ENCODE measurements around the gene CCDC201. TPM values are rescaled to one million over a fixed set of nuclear protein-coding genes. Genes with fewer than 3 reads are reported as not detected.

CCDC201 gene
- total RNA-seq, 1 experiment from 2014 or later, result not detected

- Histone ChIP-seq H3K9ac (ENCODE audit: low read length) (no peak overlapping the region), H3K4me1 (ENCODE audit: low read length) (no peaks in the 10 kb centered on the region), H2AFZ (ENCODE audit: low read length) (no peak overlapping the region), H3K27ac (ENCODE audit: low read length) (no peak overlapping the region), H3K79me2 (ENCODE audit: low read length) (no peaks in the 10 kb centered on the region), H3K4me2 (ENCODE audit: low read depth, low read length, poor library complexity, severe bottlenecking) (no peak overlapping the region), H3K36me3 (ENCODE audit: insufficient read depth, low read length) (no peaks in the 10 kb centered on the region), H4K20me1 (ENCODE audit: insufficient read depth, low read depth, low read length) (no peaks in the 10 kb centered on the region), H3K9me2 (replicated peaks; ENCODE audit: insufficient read depth, low read length) (no peaks in the 10 kb centered on the region), H3K27me3 (ENCODE audit: low read length) (no peaks in the 10 kb centered on the region), H3K9me3 (ENCODE audit: low read length) (no peaks in the 10 kb centered on the region), H3K4me3 (ENCODE audit: low read length) (no peak overlapping the region)
- peak; percentile 38 for DNase-seq
Observed at GRCh38 chr7:45884136-45884535, 11.3 kb upstream of the CCDC201 start.

- Histone ChIP-seq H3K4me2 (ENCODE audit: low read depth, low read length, poor library complexity, severe bottlenecking) (no peak overlapping the region), H3K4me1 (ENCODE audit: low read length) (no peaks in the 10 kb centered on the region), H4K20me1 (ENCODE audit: insufficient read depth, low read depth, low read length) (no peaks in the 10 kb centered on the region), H3K9ac (ENCODE audit: low read length) (no peak overlapping the region), H3K9me2 (replicated peaks; ENCODE audit: insufficient read depth, low read length) (no peaks in the 10 kb centered on the region), H2AFZ (ENCODE audit: low read length) (no peak overlapping the region), H3K36me3 (ENCODE audit: insufficient read depth, low read length) (no peaks in the 10 kb centered on the region), H3K9me3 (ENCODE audit: low read length) (no peaks in the 10 kb centered on the region), H3K27ac (ENCODE audit: low read length) (no peak overlapping the region), H3K79me2 (ENCODE audit: low read length) (no peaks in the 10 kb centered on the region), H3K4me3 (ENCODE audit: low read length) (no peak overlapping the region), H3K27me3 (ENCODE audit: low read length) (no peaks in the 10 kb centered on the region)
- no peak for DNase-seq
Observed at GRCh38 chr7:45882465-45882810, 9.6 kb upstream of the CCDC201 start.

- Histone ChIP-seq H3K9ac (ENCODE audit: low read length) (no peak overlapping the region), H3K4me3 (ENCODE audit: low read length) (no peak overlapping the region), H3K27me3 (ENCODE audit: low read length) (no peaks in the 10 kb centered on the region), H2AFZ (ENCODE audit: low read length) (no peak overlapping the region), H4K20me1 (ENCODE audit: insufficient read depth, low read depth, low read length) (no peaks in the 10 kb centered on the region), H3K36me3 (ENCODE audit: insufficient read depth, low read length) (no peaks in the 10 kb centered on the region), H3K9me3 (ENCODE audit: low read length) (no peaks in the 10 kb centered on the region), H3K79me2 (ENCODE audit: low read length) (no peaks in the 10 kb centered on the region), H3K4me2 (ENCODE audit: low read depth, low read length, poor library complexity, severe bottlenecking) (no peak overlapping the region), H3K9me2 (replicated peaks; ENCODE audit: insufficient read depth, low read length) (no peaks in the 10 kb centered on the region), H3K27ac (ENCODE audit: low read length) (no peak overlapping the region), H3K4me1 (ENCODE audit: low read length) (no peaks in the 10 kb centered on the region)
- DNase-seq, result no peak
Observed at GRCh38 chr7:45881759-45882464, 9.0 kb upstream of the CCDC201 start.

- no peak overlapping the region for H3K4me3 ChIP-seq (ENCODE audit: low read length)
- H3K27ac ChIP-seq (ENCODE audit: low read length), result no peak overlapping the region
- no peak overlapping the region for H3K4me2 ChIP-seq (ENCODE audit: low read depth, low read length, poor library complexity, severe bottlenecking)
- no peaks in the 10 kb centered on the region for H3K4me1 ChIP-seq (ENCODE audit: low read length)
- DNase-seq, result no peak
- H2AFZ ChIP-seq (ENCODE audit: low read length), result no peak overlapping the region
- no peaks in the 10 kb centered on the region for H3K27me3 ChIP-seq (ENCODE audit: low read length)
- no peaks in the 10 kb centered on the region for H3K36me3 ChIP-seq (ENCODE audit: insufficient read depth, low read length)
- no peaks in the 10 kb centered on the region for H4K20me1 ChIP-seq (ENCODE audit: insufficient read depth, low read depth, low read length)
- no peaks in the 10 kb centered on the region for H3K9me2 ChIP-seq (replicated peaks; ENCODE audit: insufficient read depth, low read length)
- no peak overlapping the region for H3K9ac ChIP-seq (ENCODE audit: low read length)
- H3K9me3 ChIP-seq (ENCODE audit: low read length), result no peaks in the 10 kb centered on the region
- no peaks in the 10 kb centered on the region for H3K79me2 ChIP-seq (ENCODE audit: low read length)
Observed at GRCh38 chr7:45881280-45881758, 8.4 kb upstream of the CCDC201 start.

- H3K79me2 ChIP-seq (ENCODE audit: low read length), result no peaks in the 10 kb centered on the region
- H3K4me3 ChIP-seq (ENCODE audit: low read length), result no peak overlapping the region
- no peak overlapping the region for H3K4me2 ChIP-seq (ENCODE audit: low read depth, low read length, poor library complexity, severe bottlenecking)
- H4K20me1 ChIP-seq (ENCODE audit: insufficient read depth, low read depth, low read length), result no peaks in the 10 kb centered on the region
- DNase-seq, result no peak
- H3K9ac ChIP-seq (ENCODE audit: low read length), result no peak overlapping the region
- no peaks in the 10 kb centered on the region for H3K27me3 ChIP-seq (ENCODE audit: low read length)
- H3K9me3 ChIP-seq (ENCODE audit: low read length), result no peaks in the 10 kb centered on the region
- no peaks in the 10 kb centered on the region for H3K36me3 ChIP-seq (ENCODE audit: insufficient read depth, low read length)
- no peak overlapping the region for H3K27ac ChIP-seq (ENCODE audit: low read length)
- H3K9me2 ChIP-seq (replicated peaks; ENCODE audit: insufficient read depth, low read length), result no peaks in the 10 kb centered on the region
- no peak overlapping the region for H2AFZ ChIP-seq (ENCODE audit: low read length)
- H3K4me1 ChIP-seq (ENCODE audit: low read length), result no peaks in the 10 kb centered on the region
Observed at GRCh38 chr7:45880433-45880860, 7.6 kb upstream of the CCDC201 start.

- no peaks in the 10 kb centered on the region for H3K4me1 ChIP-seq (ENCODE audit: low read length)
- DNase-seq, result no peak
- no peaks in the 10 kb centered on the region for H4K20me1 ChIP-seq (ENCODE audit: insufficient read depth, low read depth, low read length)
- H3K9me2 ChIP-seq (replicated peaks; ENCODE audit: insufficient read depth, low read length), result no peaks in the 10 kb centered on the region
- no peak overlapping the region for H3K4me3 ChIP-seq (ENCODE audit: low read length)
- H2AFZ ChIP-seq (ENCODE audit: low read length), result no peak overlapping the region
- no peaks in the 10 kb centered on the region for H3K36me3 ChIP-seq (ENCODE audit: insufficient read depth, low read length)
- H3K27ac ChIP-seq (ENCODE audit: low read length), result no peak overlapping the region
- H3K4me2 ChIP-seq (ENCODE audit: low read depth, low read length, poor library complexity, severe bottlenecking), result no peak overlapping the region
- no peaks in the 10 kb centered on the region for H3K27me3 ChIP-seq (ENCODE audit: low read length)
- no peaks in the 10 kb centered on the region for H3K9me3 ChIP-seq (ENCODE audit: low read length)
- H3K9ac ChIP-seq (ENCODE audit: low read length), result no peak overlapping the region
- no peaks in the 10 kb centered on the region for H3K79me2 ChIP-seq (ENCODE audit: low read length)
Observed at GRCh38 chr7:45878457-45879144, 5.7 kb upstream of the CCDC201 start.

- H3K27ac ChIP-seq (ENCODE audit: low read length), result no peak overlapping the region
- H3K4me3 ChIP-seq (ENCODE audit: low read length), result no peak overlapping the region
- no peaks in the 10 kb centered on the region for H3K4me1 ChIP-seq (ENCODE audit: low read length)
- no peaks in the 10 kb centered on the region for H3K9me3 ChIP-seq (ENCODE audit: low read length)
- no peak overlapping the region for H2AFZ ChIP-seq (ENCODE audit: low read length)
- H3K4me2 ChIP-seq (ENCODE audit: low read depth, low read length, poor library complexity, severe bottlenecking), result no peak overlapping the region
- no peaks in the 10 kb centered on the region for H3K9me2 ChIP-seq (replicated peaks; ENCODE audit: insufficient read depth, low read length)
- H3K27me3 ChIP-seq (ENCODE audit: low read length), result no peaks in the 10 kb centered on the region
- no peaks in the 10 kb centered on the region for H3K79me2 ChIP-seq (ENCODE audit: low read length)
- DNase-seq, result no peak
- no peaks in the 10 kb centered on the region for H4K20me1 ChIP-seq (ENCODE audit: insufficient read depth, low read depth, low read length)
- no peak overlapping the region for H3K9ac ChIP-seq (ENCODE audit: low read length)
- no peaks in the 10 kb centered on the region for H3K36me3 ChIP-seq (ENCODE audit: insufficient read depth, low read length)
Observed at GRCh38 chr7:45876519-45876918, 3.6 kb upstream of the CCDC201 start.

- Histone ChIP-seq H3K27me3 (ENCODE audit: low read length) (no peaks in the 10 kb centered on the region), H3K4me1 (ENCODE audit: low read length) (no peaks in the 10 kb centered on the region), H3K9ac (ENCODE audit: low read length) (no peak overlapping the region), H3K4me3 (ENCODE audit: low read length) (no peak overlapping the region), H3K9me3 (ENCODE audit: low read length) (no peaks in the 10 kb centered on the region), H3K27ac (ENCODE audit: low read length) (no peak overlapping the region), H3K4me2 (ENCODE audit: low read depth, low read length, poor library complexity, severe bottlenecking) (no peak overlapping the region), H4K20me1 (ENCODE audit: insufficient read depth, low read depth, low read length) (no peaks in the 10 kb centered on the region), H3K9me2 (replicated peaks; ENCODE audit: insufficient read depth, low read length) (no peaks in the 10 kb centered on the region), H2AFZ (ENCODE audit: low read length) (no peak overlapping the region), H3K36me3 (ENCODE audit: insufficient read depth, low read length) (no peaks in the 10 kb centered on the region), H3K79me2 (ENCODE audit: low read length) (no peaks in the 10 kb centered on the region)
- DNase-seq, result no peak
Observed at GRCh38 chr7:45874408-45875131, 1.7 kb upstream of the CCDC201 start.
